GM10847 (cell line): ENCODE measurements around the gene MCCC2.

Experiments
- POLR2A ChIP-seq: IDR thresholded peaks from 2 replicates; pipeline ENCODE4 v1.6.1; 2011; ENCODE audit not compliant: insufficient read length; ENCODE audit errors: extremely low read depth

Gene MCCC2

GRCh38 chr5:71652349-71652748 is 65.2 kb downstream of the MCCC2 start:
- TF ChIP-seq POLR2A: no peak

GRCh38 chr5:71652803-71653543 is 65.8 kb downstream of the MCCC2 start:
- no peak for TF ChIP-seq POLR2A

GRCh38 chr5:71658916-71659662 is 71.9 kb downstream of the MCCC2 start:
- TF ChIP-seq POLR2A: no peak

- no peak for TF ChIP-seq POLR2A
Observed at GRCh38 chr5:71662381-71662780, 75.2 kb downstream of the MCCC2 start.

- no peak for TF ChIP-seq POLR2A
Observed at GRCh38 chr5:71663191-71663969, 76.2 kb downstream of the MCCC2 start.

- no peak for TF ChIP-seq POLR2A
Observed at GRCh38 chr5:71666321-71666720, 79.2 kb downstream of the MCCC2 start.

GRCh38 chr5:71677977-71678376 is 90.8 kb downstream of the MCCC2 start:
- TF ChIP-seq POLR2A: no peak

GRCh38 chr5:71679714-71680113 is 92.6 kb downstream of the MCCC2 start:
- TF ChIP-seq POLR2A: no peak

GRCh38 chr5:71680510-71680909 is 93.4 kb downstream of the MCCC2 start:
- no peak for TF ChIP-seq POLR2A

- TF ChIP-seq POLR2A: no peak
Observed at GRCh38 chr5:71681296-71681695, 94.2 kb downstream of the MCCC2 start.

- no peak for TF ChIP-seq POLR2A
Observed at GRCh38 chr5:71684309-71684708, 97.2 kb downstream of the MCCC2 start.

GRCh38 chr5:71693828-71694427 is 106.8 kb downstream of the MCCC2 start:
- TF ChIP-seq POLR2A: no peak

GRCh38 chr5:71695071-71695470 is 107.9 kb downstream of the MCCC2 start:
- TF ChIP-seq POLR2A: no peak

GRCh38 chr5:71695595-71695994 is 108.5 kb downstream of the MCCC2 start:
- TF ChIP-seq POLR2A: no peak

GRCh38 chr5:71697967-71698366 is 110.8 kb downstream of the MCCC2 start:
- TF ChIP-seq POLR2A: no peak
